ENCODE results near the gene RCAN2.

RCAN2 gene

GRCh38 chr6:46215213-46215612, 276.0 kb downstream of the RCAN2 start:
- no peak for DNase-seq (ENCODE audit: low read depth)

- no peak for DNase-seq (ENCODE audit: low read depth)
Measured at GRCh38 chr6:46211917-46212316, 279.3 kb downstream of the RCAN2 start.

- no peak for DNase-seq (ENCODE audit: low read depth)
Measured at GRCh38 chr6:46210294-46210693, 281.0 kb downstream of the RCAN2 start.

- DNase-seq (ENCODE audit: low read depth), result no peak
Measured at GRCh38 chr6:46208303-46208702, 282.9 kb downstream of the RCAN2 start.

- DNase-seq (ENCODE audit: low read depth), result no peak
Measured at GRCh38 chr6:46207174-46207573, 284.1 kb downstream of the RCAN2 start.

GRCh38 chr6:46204880-46205650, 286.2 kb downstream of the RCAN2 start:
- no peak for DNase-seq (ENCODE audit: low read depth)

GRCh38 chr6:46203391-46204177, 287.7 kb downstream of the RCAN2 start:
- DNase-seq (ENCODE audit: low read depth), result no peak

- DNase-seq (ENCODE audit: low read depth), result no peak
Measured at GRCh38 chr6:46201702-46202101, 289.5 kb downstream of the RCAN2 start.

- peak; percentile 90 for DNase-seq (ENCODE audit: low read depth)
Measured at GRCh38 chr6:46199387-46199786, 291.9 kb downstream of the RCAN2 start.

GRCh38 chr6:46191961-46192360, 299.3 kb downstream of the RCAN2 start:
- peak; percentile 93 for DNase-seq (ENCODE audit: low read depth)

GRCh38 chr6:46190889-46191288, 300.4 kb downstream of the RCAN2 start:
- no peak for DNase-seq (ENCODE audit: low read depth)

- no peak for DNase-seq (ENCODE audit: low read depth)
Measured at GRCh38 chr6:46189726-46190125, 301.5 kb downstream of the RCAN2 start.

- no peak for DNase-seq (ENCODE audit: low read depth)
Measured at GRCh38 chr6:46186583-46186982, 304.7 kb downstream of the RCAN2 start.

- DNase-seq (ENCODE audit: low read depth), result peak; percentile 81
Measured at GRCh38 chr6:46184114-46184513, 307.1 kb downstream of the RCAN2 start.

- no peak for DNase-seq (ENCODE audit: low read depth)
Measured at GRCh38 chr6:46175976-46176375, 315.3 kb downstream of the RCAN2 start.

- no peak for DNase-seq (ENCODE audit: low read depth)
Measured at GRCh38 chr6:46175446-46175845, 315.8 kb downstream of the RCAN2 start.

- no peak for DNase-seq (ENCODE audit: low read depth)
Measured at GRCh38 chr6:46174904-46175303, 316.3 kb downstream of the RCAN2 start.

- DNase-seq (ENCODE audit: low read depth), result no peak
Measured at GRCh38 chr6:46172176-46172575, 319.1 kb downstream of the RCAN2 start.

Measured in amniotic epithelial cell (primary cell).